SK-N-SH (cell line): ENCODE measurements around the gene CADPS2. TPM values are rescaled to one million over a fixed set of nuclear protein-coding genes. Genes with fewer than 3 reads are reported as not detected.

Source experiments
- CTCF ChIA-PET: fragments of 300-600, 350-600 bp; formaldehyde crosslinking; extraction: SDS; loops from one replicate; lab custom pipeline; 2021; lab: Yijun Ruan, JAX
- POLR2A ChIA-PET: fragments of 350-600 bp; sonication (Branson Sonifier 250); formaldehyde crosslinking; extraction: SDS; loops from one replicate; lab custom pipeline; 2020; ENCODE audit warnings: antibody characterized with exemption, inconsistent platforms; lab: Yijun Ruan, JAX
- DNase-seq: peaks from one replicate; pipeline ENCODE4 v3.0.0; 2012
- H2AFZ ChIP-seq: fragments of 200-600 bp; sonication (generic); 2 replicates; pipeline ENCODE4 v1.8.1; 2016; ENCODE audit warnings: antibody characterized with exemption, mild to moderate bottlenecking, low read depth
- H3F3A ChIP-seq: fragments of 200-600 bp; sonication (generic); replicated peaks from 2 replicates; pipeline ENCODE3; 2016; ENCODE audit warnings: antibody characterized with exemption, mild to moderate bottlenecking; ENCODE audit not compliant: insufficient read depth
- H3K27ac ChIP-seq, 2 experiments: fragments of 200-500 bp in 1 of 2; fragments of 200-600 bp in 1 of 2; sonication (Bioruptor generic) in 1 of 2; sonication (generic), shearing (Covaris generic) in 1 of 2; 2 replicates each; pipeline versions ENCODE4 v1.5.1 to v1.6.1; 2014 to 2016; ENCODE audit warnings: low read depth in 2 of 2, inconsistent platforms in 1 of 2, low read length in 1 of 2, mild to moderate bottlenecking in 1 of 2, mixed read lengths in 1 of 2
- H3K27me3 ChIP-seq: fragments of 200-600 bp; sonication (generic), shearing (Covaris generic); 2 replicates; pipeline ENCODE4 v1.6.1; 2016; ENCODE audit warnings: mixed run types; ENCODE audit not compliant: insufficient read depth
- H3K36me3 ChIP-seq, 2 experiments: fragments of 200-500 bp in 1 of 2; fragments of 200-600 bp in 1 of 2; sonication (Bioruptor generic) in 1 of 2; sonication (generic) in 1 of 2; replicated peaks in 1 of 2; 2 replicates each; pipeline versions ENCODE3 to v1.5.1; 2014 to 2016; ENCODE audit warnings: low read length in 1 of 2, mild to moderate bottlenecking in 1 of 2; ENCODE audit not compliant: insufficient read depth in 2 of 2, control insufficient read depth in 1 of 2
- H3K4me1 ChIP-seq, 2 experiments: fragments of 200-500 bp in 1 of 2; fragments of 200-600 bp in 1 of 2; sonication (Bioruptor generic) in 1 of 2; sonication (generic), shearing (Covaris generic) in 1 of 2; 2 replicates each; pipeline versions ENCODE4 v1.5.1 to v1.6.1; 2014 to 2016; ENCODE audit warnings: low read depth in 1 of 2, low read length in 1 of 2, mixed run types in 1 of 2; ENCODE audit not compliant: insufficient read depth in 2 of 2, control insufficient read depth in 1 of 2
- H3K4me2 ChIP-seq: fragments of 200-600 bp; sonication (generic), shearing (Covaris generic); 2 replicates; pipeline ENCODE4 v1.6.1; 2017; ENCODE audit warnings: mixed run types
- H3K4me3 ChIP-seq, 2 experiments: fragments of 200-500 bp in 1 of 2; fragments of 200-600 bp in 1 of 2; sonication (Bioruptor generic) in 1 of 2; sonication (generic), shearing (Covaris generic) in 1 of 2; 2 replicates each; pipeline versions ENCODE4 v1.5.1 to v1.8.1; 2014 to 2016; ENCODE audit warnings: low read depth in 2 of 2, inconsistent platforms in 1 of 2, low read length in 1 of 2, mild to moderate bottlenecking in 1 of 2, mixed read lengths in 1 of 2, moderate library complexity in 1 of 2
- H3K79me2 ChIP-seq: fragments of 200-600 bp; sonication (generic); 2 replicates; pipeline ENCODE4 v1.8.1; 2017; ENCODE audit warnings: mild to moderate bottlenecking; ENCODE audit not compliant: insufficient read depth
- H3K9ac ChIP-seq: fragments of 200-600 bp; sonication (generic); 2 replicates; pipeline ENCODE4 v1.6.1; 2017; ENCODE audit warnings: mixed run types
- H3K9me2 ChIP-seq: fragments of 200-600 bp; sonication (generic); 2 replicates; pipeline ENCODE4 v1.6.1; 2017; ENCODE audit warnings: mixed run types
- H3K9me3 ChIP-seq: fragments of 200-600 bp; sonication (generic); 2 replicates; pipeline ENCODE4 v1.6.1; 2017; ENCODE audit warnings: mixed run types, mild to moderate bottlenecking, moderate library complexity
- H4K20me1 ChIP-seq: fragments of 200-600 bp; sonication (generic); 2 replicates; pipeline ENCODE4 v1.6.1; 2017; ENCODE audit warnings: mild to moderate bottlenecking, mixed run types; ENCODE audit not compliant: insufficient read depth
- CHD2 ChIP-seq: fragments of 150-350 bp; IDR thresholded peaks from 2 replicates; pipeline ENCODE4 v1.6.1; 2018; ENCODE audit warnings: low read length; ENCODE audit not compliant: partially characterized antibody
- CTCF ChIP-seq: fragments of 200-600 bp; sonication (generic); IDR thresholded peaks from 2 replicates; pipeline ENCODE4 v1.6.1; 2017; ENCODE audit warnings: antibody characterized with exemption, mild to moderate bottlenecking, moderate library complexity
- ELF1 ChIP-seq: IDR thresholded peaks from 2 replicates; pipeline ENCODE4 v1.4.0; 2012
- EP300 ChIP-seq, 2 experiments: IDR thresholded peaks; 2 replicates each; pipeline versions ENCODE4 v1.4.0 to v1.6.1; 2012; ENCODE audit warnings: borderline replicate concordance in 1 of 2, low read depth in 1 of 2, low read length in 1 of 2
- EZH2phosphoT487 ChIP-seq: fragments of 200-600 bp; sonication (generic); IDR thresholded peaks from 2 replicates; pipeline ENCODE4 v1.6.1; 2017; ENCODE audit warnings: low read depth, mixed run types, mild to moderate bottlenecking, antibody characterized with exemption, moderate library complexity, borderline replicate concordance
- FOXM1 ChIP-seq: IDR thresholded peaks from 2 replicates; pipeline ENCODE4 v1.4.0; 2012; ENCODE audit warnings: low read depth, mild to moderate bottlenecking
- GABPA ChIP-seq: IDR thresholded peaks from 2 replicates; pipeline ENCODE4 v1.4.0; 2012; ENCODE audit warnings: low read depth, mild to moderate bottlenecking
- MEF2A ChIP-seq: IDR thresholded peaks from 2 replicates; pipeline ENCODE4 v1.4.0; 2012; ENCODE audit warnings: low read depth, borderline replicate concordance
- NRF1 ChIP-seq: IDR thresholded peaks from 2 replicates; pipeline ENCODE4 v1.6.1; 2012; ENCODE audit warnings: low read depth, mild to moderate bottlenecking, low read length
- PBX3 ChIP-seq: IDR thresholded peaks from 2 replicates; pipeline ENCODE4; 2012
- RCOR1 ChIP-seq: fragments of 150-350 bp; IDR thresholded peaks from 2 replicates; pipeline ENCODE4 v1.6.1; 2017; ENCODE audit warnings: antibody characterized with exemption, low read length
- REST ChIP-seq: IDR thresholded peaks from 2 replicates; pipeline ENCODE4 v1.6.1; 2012; ENCODE audit warnings: mild to moderate bottlenecking, low read depth, low read length, moderate library complexity
- RFX5 ChIP-seq: IDR thresholded peaks from 2 replicates; pipeline ENCODE4 v1.6.1; 2012; ENCODE audit warnings: mild to moderate bottlenecking, improper control_type of control experiment, low read length
- RXRA ChIP-seq: IDR thresholded peaks from 2 replicates; pipeline ENCODE4 v1.4.0; 2012; ENCODE audit warnings: low read depth, mild to moderate bottlenecking, borderline replicate concordance
- SIN3A ChIP-seq: IDR thresholded peaks from 2 replicates; pipeline ENCODE4 v1.6.1; 2012; ENCODE audit warnings: low read depth, mild to moderate bottlenecking, low read length, moderate library complexity, borderline replicate concordance
- WGBS: methylation state at CpG from one replicate; pipeline ENCODE4 v1.1.6; 2017; ENCODE audit warnings: low lambda C conversion rate; 5-methylcytosine and 5-hydroxymethylcytosine counted together
- polyA plus RNA-seq, 3 experiments: library from polyadenylated mRNA; depleted of rRNA; stranded (reverse); fragments of >200 nt; gene quantifications; 2 replicates each; pipeline ENCODE4 v1.2.3, GENCODE V29; 2012
- TF ChIP-seq, protein P1 (sequence below): IDR thresholded peaks from 2 replicates; pipeline ENCODE4 v1.4.0; 2012; ENCODE audit warnings: low read depth, borderline replicate concordance
- TF ChIP-seq, protein P2 (sequence below): fragments of 150-350 bp; IDR thresholded peaks from 2 replicates; pipeline ENCODE4 v1.6.1; 2016; ENCODE audit warnings: mild to moderate bottlenecking, low read depth, low read length

The CADPS2 gene
- polyA plus RNA-seq, 1 of the 3 experiments (the other 2 are of a cell fraction), result 0.05 TPM

DNA sequence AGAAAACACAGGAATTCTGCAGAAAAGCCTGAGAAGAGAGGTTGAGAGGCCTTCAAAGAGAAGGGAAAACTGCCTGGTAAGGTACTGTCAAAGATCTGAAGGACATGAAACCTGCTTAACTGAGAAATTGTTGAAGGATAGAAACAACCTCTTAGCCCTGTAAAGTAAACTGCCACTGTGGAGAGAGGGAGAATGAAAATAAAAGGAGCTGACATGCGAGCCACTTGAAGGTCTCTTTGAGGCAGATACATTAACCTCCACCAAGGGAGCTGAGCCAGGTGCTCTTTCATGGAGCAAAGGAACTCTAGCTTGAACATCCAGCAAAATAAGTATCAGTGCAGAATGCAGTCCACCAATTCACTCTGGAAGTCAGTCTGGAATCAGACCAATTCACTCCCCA is 472.9 kb downstream of the CADPS2 start:
- no peak overlapping the region for H2AFZ ChIP-seq
- ChIA-PET CTCF (no interaction called here), POLR2A (no interaction called here)
- H3K4me2 ChIP-seq, result no peak overlapping the region
- TF ChIP-seq GABPA (no peak), MEF2A (no peak), EP300 (IDR thresholded peaks at IDR 0.05; ENCODE audit: borderline replicate concordance in 1 of 2, low read depth in 1 of 2, low read length in 1 of 2) (no peak), RFX5 (no peak), RXRA (no peak), SIN3A (no peak), RCOR1 (no peak), EZH2phosphoT487 (no peak), REST (no peak), NRF1 (no peak), CHD2 (no peak), PBX3 (no peak), ELF1 (no peak), CTCF (no peak), FOXM1 (no peak)
- TF ChIP-seq, protein P1, sequence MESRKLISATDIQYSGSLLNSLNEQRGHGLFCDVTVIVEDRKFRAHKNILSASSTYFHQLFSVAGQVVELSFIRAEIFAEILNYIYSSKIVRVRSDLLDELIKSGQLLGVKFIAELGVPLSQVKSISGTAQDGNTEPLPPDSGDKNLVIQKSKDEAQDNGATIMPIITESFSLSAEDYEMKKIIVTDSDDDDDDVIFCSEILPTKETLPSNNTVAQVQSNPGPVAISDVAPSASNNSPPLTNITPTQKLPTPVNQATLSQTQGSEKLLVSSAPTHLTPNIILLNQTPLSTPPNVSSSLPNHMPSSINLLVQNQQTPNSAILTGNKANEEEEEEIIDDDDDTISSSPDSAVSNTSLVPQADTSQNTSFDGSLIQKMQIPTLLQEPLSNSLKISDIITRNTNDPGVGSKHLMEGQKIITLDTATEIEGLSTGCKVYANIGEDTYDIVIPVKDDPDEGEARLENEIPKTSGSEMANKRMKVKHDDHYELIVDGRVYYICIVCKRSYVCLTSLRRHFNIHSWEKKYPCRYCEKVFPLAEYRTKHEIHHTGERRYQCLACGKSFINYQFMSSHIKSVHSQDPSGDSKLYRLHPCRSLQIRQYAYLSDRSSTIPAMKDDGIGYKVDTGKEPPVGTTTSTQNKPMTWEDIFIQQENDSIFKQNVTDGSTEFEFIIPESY, result no peak
- TF ChIP-seq, protein P2, sequence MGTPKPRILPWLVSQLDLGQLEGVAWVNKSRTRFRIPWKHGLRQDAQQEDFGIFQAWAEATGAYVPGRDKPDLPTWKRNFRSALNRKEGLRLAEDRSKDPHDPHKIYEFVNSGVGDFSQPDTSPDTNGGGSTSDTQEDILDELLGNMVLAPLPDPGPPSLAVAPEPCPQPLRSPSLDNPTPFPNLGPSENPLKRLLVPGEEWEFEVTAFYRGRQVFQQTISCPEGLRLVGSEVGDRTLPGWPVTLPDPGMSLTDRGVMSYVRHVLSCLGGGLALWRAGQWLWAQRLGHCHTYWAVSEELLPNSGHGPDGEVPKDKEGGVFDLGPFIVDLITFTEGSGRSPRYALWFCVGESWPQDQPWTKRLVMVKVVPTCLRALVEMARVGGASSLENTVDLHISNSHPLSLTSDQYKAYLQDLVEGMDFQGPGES, result no peak
- H3K4me1 ChIP-seq, result no peaks in the 10 kb centered on the region
- H3K9ac ChIP-seq, result no peak overlapping the region
- no peak for DNase-seq
- H3K36me3 ChIP-seq, result no peaks in the 10 kb centered on the region
- H3F3A ChIP-seq, result no peaks in the 10 kb centered on the region
- no peak overlapping the region for H3K4me3 ChIP-seq
- no peaks in the 10 kb centered on the region for H3K9me2 ChIP-seq
- no peaks in the 10 kb centered on the region for H3K79me2 ChIP-seq
- H4K20me1 ChIP-seq, result no peaks in the 10 kb centered on the region
- no peaks in the 10 kb centered on the region for H3K9me3 ChIP-seq
- no peak overlapping the region for H3K27ac ChIP-seq
- 0% methylated on average over 1 of the region's 1 CpG for WGBS
- H3K27me3 ChIP-seq, result no peaks in the 10 kb centered on the region
